ENCODE data around the gene ANXA11.

Gene ANXA11

GRCh38 chr10:80187465-80188409, 17.6 kb downstream of the ANXA11 start:
- no peak for DNase-seq

- DNase-seq, result no peak
Observed at GRCh38 chr10:80187060-80187459, 18.3 kb downstream of the ANXA11 start.

GRCh38 chr10:80186364-80187012, 18.8 kb downstream of the ANXA11 start:
- DNase-seq, result no peak

GRCh38 chr10:80185578-80186299, 19.6 kb downstream of the ANXA11 start:
- DNase-seq, result no peak

GRCh38 chr10:80184291-80184690, 21.0 kb downstream of the ANXA11 start:
- no peak for DNase-seq

- DNase-seq, result no peak
Observed at GRCh38 chr10:80183436-80183835, 21.9 kb downstream of the ANXA11 start.

- DNase-seq, result no peak
Observed at GRCh38 chr10:80182986-80183385, 22.4 kb downstream of the ANXA11 start.

- DNase-seq, result peak; percentile 8
Observed at GRCh38 chr10:80177781-80178636, 27.3 kb downstream of the ANXA11 start.

GRCh38 chr10:80176526-80176925, 28.8 kb downstream of the ANXA11 start:
- DNase-seq, result no peak

GRCh38 chr10:80174641-80175395, 30.5 kb downstream of the ANXA11 start:
- no peak for DNase-seq

GRCh38 chr10:80173466-80173865, 31.9 kb downstream of the ANXA11 start:
- DNase-seq, result no peak

- DNase-seq, result no peak
Observed at GRCh38 chr10:80172896-80173295, 32.4 kb downstream of the ANXA11 start.

- no peak for DNase-seq
Observed at GRCh38 chr10:80171248-80171660, 34.1 kb downstream of the ANXA11 start.

- DNase-seq, result no peak
Observed at GRCh38 chr10:80170641-80171040, 34.7 kb downstream of the ANXA11 start.

GRCh38 chr10:80170026-80170425, 35.3 kb downstream of the ANXA11 start:
- no peak for DNase-seq

- DNase-seq, result no peak
Observed at GRCh38 chr10:80168679-80169380, 36.5 kb downstream of the ANXA11 start.

GRCh38 chr10:80168162-80168511, 37.2 kb downstream of the ANXA11 start:
- no peak for DNase-seq

- no peak for DNase-seq
Observed at GRCh38 chr10:80167471-80168161, 37.7 kb downstream of the ANXA11 start.

- no peak for DNase-seq
Observed at GRCh38 chr10:80166581-80167470, 38.5 kb downstream of the ANXA11 start.
